OCI-LY3 (cell line): Measurements from ENCODE around the gene BEAN1.

Source experiments
- H2AFZ ChIP-seq: fragments of 200-600, 300-600 bp; shearing (Covaris generic); 2 replicates; pipeline ENCODE4 v1.6.0; 2014; ENCODE audit warnings: antibody characterized with exemption, low read depth, low read length
- H3K27ac ChIP-seq: fragments of 200-600, 300-600 bp; sonication (generic); 2 replicates; pipeline ENCODE4 v1.5.1; 2014; ENCODE audit warnings: mild to moderate bottlenecking, low read length, moderate library complexity, mixed read lengths
- H3K27me3 ChIP-seq: fragments of 200-600, 300-600 bp; sonication (generic); 2 replicates; pipeline ENCODE4 v1.6.1; 2014; ENCODE audit warnings: low read depth, low read length, mixed read lengths
- H3K36me3 ChIP-seq: fragments of 200-600, 300-600 bp; sonication (generic); replicated peaks from 2 replicates; pipeline ENCODE3; 2014; ENCODE audit warnings: low read depth, low read length, mixed read lengths
- H3K4me1 ChIP-seq: fragments of 300-600, 200-600 bp; sonication (generic); 2 replicates; pipeline ENCODE4 v1.6.1; 2014; ENCODE audit warnings: low read length, mixed read lengths
- H3K4me2 ChIP-seq: fragments of 200-600, 300-600 bp; sonication (generic); 2 replicates; pipeline ENCODE4 v1.6.1; 2014; ENCODE audit warnings: low read length, mixed read lengths
- H3K4me3 ChIP-seq: fragments of 300-600, 200-600 bp; sonication (generic); 2 replicates; pipeline ENCODE4 v1.5.1; 2014; ENCODE audit warnings: antibody characterized with exemption, mild to moderate bottlenecking, low read length, moderate library complexity
- H3K79me2 ChIP-seq: fragments of 300-600, 200-600 bp; shearing (Covaris generic); 2 replicates; pipeline ENCODE4 v1.6.1; 2014; ENCODE audit warnings: mild to moderate bottlenecking, low read length, mixed read lengths
- H3K9ac ChIP-seq: fragments of 300-600, 200-600 bp; shearing (Covaris generic); 2 replicates; pipeline ENCODE4 v1.6.0; 2014; ENCODE audit warnings: mild to moderate bottlenecking, low read length, moderate library complexity
- H3K9me3 ChIP-seq: fragments of 200-600, 300-600 bp; shearing (Covaris generic); 2 replicates; pipeline ENCODE4 v1.6.1; 2014; ENCODE audit warnings: low read length, mixed read lengths; ENCODE audit not compliant: insufficient read depth
- H4K20me1 ChIP-seq: fragments of 200-600, 300-600 bp; sonication (generic); 2 replicates; pipeline ENCODE4 v1.6.1; 2016; ENCODE audit warnings: low read length, mixed read lengths; ENCODE audit not compliant: insufficient read depth
- CTCF ChIP-seq: fragments of 200-600, 300-600 bp; sonication (generic); IDR thresholded peaks from 2 replicates; pipeline ENCODE4 v1.5.1; 2014; ENCODE audit warnings: antibody characterized with exemption, low read length, low read depth
- EZH2phosphoT487 ChIP-seq: fragments of 200-600 bp; shearing (Covaris generic); IDR thresholded peaks from 2 replicates; pipeline ENCODE4 v1.6.1; 2018; ENCODE audit warnings: antibody characterized with exemption, mixed run types, low read depth

The BEAN1 gene

GRCh38 chr16:66435896-66436295 lies 8.8 kb downstream of the BEAN1 start:
- Histone ChIP-seq H3K9ac (no peak overlapping the region), H3K36me3 (no peaks in the 10 kb centered on the region), H3K79me2 (no peaks in the 10 kb centered on the region), H2AFZ (no peak overlapping the region), H3K27me3 (peaks cover 35% of the 10 kb centered on the region), H3K27ac (no peak overlapping the region), H3K4me3 (no peak overlapping the region), H4K20me1 (no peaks in the 10 kb centered on the region), H3K9me3 (no peaks in the 10 kb centered on the region), H3K4me1 (no peaks in the 10 kb centered on the region), H3K4me2 (no peak overlapping the region)
- TF ChIP-seq EZH2phosphoT487 (no peak), CTCF (no peak)

- Histone ChIP-seq H3K4me1 (no peaks in the 10 kb centered on the region), H3K4me2 (no peak overlapping the region), H3K27me3 (peaks cover 28% of the 10 kb centered on the region), H3K27ac (no peak overlapping the region), H3K9ac (no peak overlapping the region), H3K36me3 (no peaks in the 10 kb centered on the region), H3K4me3 (no peak overlapping the region), H2AFZ (no peak overlapping the region), H3K79me2 (no peaks in the 10 kb centered on the region), H3K9me3 (no peaks in the 10 kb centered on the region), H4K20me1 (no peaks in the 10 kb centered on the region)
- TF ChIP-seq CTCF (no peak), EZH2phosphoT487 (no peak)
Measured at GRCh38 chr16:66437391-66437945, 10.4 kb downstream of the BEAN1 start.

GRCh38 chr16:66438536-66438935 lies 11.4 kb downstream of the BEAN1 start:
- Histone ChIP-seq H3K4me1 (no peaks in the 10 kb centered on the region), H3K79me2 (no peaks in the 10 kb centered on the region), H3K27ac (no peak overlapping the region), H3K4me2 (no peak overlapping the region), H3K4me3 (no peak overlapping the region), H3K27me3 (peaks cover 20% of the 10 kb centered on the region), H3K9me3 (no peaks in the 10 kb centered on the region), H3K9ac (no peak overlapping the region), H3K36me3 (no peaks in the 10 kb centered on the region), H2AFZ (no peak overlapping the region), H4K20me1 (no peaks in the 10 kb centered on the region)
- TF ChIP-seq EZH2phosphoT487: no peak
- TF ChIP-seq CTCF: no peak

- H3K4me2 ChIP-seq: no peak overlapping the region
- no peak overlapping the region for H3K27ac ChIP-seq
- H3K9me3 ChIP-seq: no peaks in the 10 kb centered on the region
- H4K20me1 ChIP-seq: no peaks in the 10 kb centered on the region
- H3K4me1 ChIP-seq: no peaks in the 10 kb centered on the region
- no peak overlapping the region for H3K4me3 ChIP-seq
- H3K9ac ChIP-seq: no peak overlapping the region
- no peaks in the 10 kb centered on the region for H3K36me3 ChIP-seq
- H3K27me3 ChIP-seq: peaks cover 24% of the 10 kb centered on the region; the same call in 1 of the 2 replicates
- TF ChIP-seq CTCF (no peak), EZH2phosphoT487 (no peak)
- no peak overlapping the region for H2AFZ ChIP-seq
- H3K79me2 ChIP-seq: no peaks in the 10 kb centered on the region
Measured at GRCh38 chr16:66439051-66439730, 12.1 kb downstream of the BEAN1 start.
